BE2C (cell line): Measurements from ENCODE around the gene TRPM2.
"Not testable (repeated sequence)": the region's sequence is repeated elsewhere in the genome, so short reads cannot be mapped to it uniquely, and the experiment has no call there.

Source experiments
- DNase-seq: peaks from one replicate; pipeline ENCODE4 v3.0.0-alpha.2; 2020
- H3K27me3 ChIP-seq: fragments of 250-450 bp; sonication (Bioruptor Pico); 2 replicates; pipeline ENCODE4 v1.5.1; 2020; ENCODE audit warnings: mild to moderate bottlenecking
- H3K36me3 ChIP-seq: fragments of 250-450 bp; sonication (Bioruptor Pico); 2 replicates; pipeline ENCODE4 v1.5.1; 2020; ENCODE audit warnings: mild to moderate bottlenecking
- H3K4me1 ChIP-seq: fragments of 250-450 bp; sonication (Bioruptor Pico); 2 replicates; pipeline ENCODE4 v1.5.1; 2020
- H3K4me3 ChIP-seq: 2 replicates; pipeline ENCODE4 v1.5.1; 2011; ENCODE audit warnings: low read depth, low read length
- H3K9me3 ChIP-seq: fragments of 250-450 bp; sonication (Bioruptor Pico); 2 replicates; pipeline ENCODE4 v1.5.1; 2020
- TF ChIP-seq, protein P1 (sequence below): IDR thresholded peaks from 2 replicates; pipeline ENCODE4 v1.5.1; 2012; ENCODE audit warnings: mild to moderate bottlenecking, low read depth, low read length

The TRPM2 gene

DNA sequence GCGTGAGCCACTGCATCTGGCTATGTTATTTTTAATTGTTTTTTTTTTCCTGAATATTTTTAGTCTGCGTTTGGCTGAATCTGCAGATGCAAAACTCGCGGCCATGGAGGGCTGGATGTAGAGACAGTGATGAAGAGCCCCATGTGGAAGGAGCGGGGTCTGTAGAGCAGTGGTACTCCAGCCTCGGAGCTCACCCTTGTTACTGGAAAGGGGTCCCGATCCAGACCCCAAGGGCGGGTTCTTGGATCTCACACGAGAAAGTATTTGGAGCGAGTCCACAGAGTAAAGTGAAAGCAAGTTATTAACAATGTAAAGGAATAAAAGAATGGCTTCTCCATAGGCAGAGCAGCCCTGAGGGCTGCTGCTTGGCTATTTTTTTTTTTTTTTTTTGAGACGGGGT is 2.7 kb downstream of the TRPM2 start:
- H3K36me3 ChIP-seq = no peaks in the 10 kb centered on the region
- TF ChIP-seq, protein P1, sequence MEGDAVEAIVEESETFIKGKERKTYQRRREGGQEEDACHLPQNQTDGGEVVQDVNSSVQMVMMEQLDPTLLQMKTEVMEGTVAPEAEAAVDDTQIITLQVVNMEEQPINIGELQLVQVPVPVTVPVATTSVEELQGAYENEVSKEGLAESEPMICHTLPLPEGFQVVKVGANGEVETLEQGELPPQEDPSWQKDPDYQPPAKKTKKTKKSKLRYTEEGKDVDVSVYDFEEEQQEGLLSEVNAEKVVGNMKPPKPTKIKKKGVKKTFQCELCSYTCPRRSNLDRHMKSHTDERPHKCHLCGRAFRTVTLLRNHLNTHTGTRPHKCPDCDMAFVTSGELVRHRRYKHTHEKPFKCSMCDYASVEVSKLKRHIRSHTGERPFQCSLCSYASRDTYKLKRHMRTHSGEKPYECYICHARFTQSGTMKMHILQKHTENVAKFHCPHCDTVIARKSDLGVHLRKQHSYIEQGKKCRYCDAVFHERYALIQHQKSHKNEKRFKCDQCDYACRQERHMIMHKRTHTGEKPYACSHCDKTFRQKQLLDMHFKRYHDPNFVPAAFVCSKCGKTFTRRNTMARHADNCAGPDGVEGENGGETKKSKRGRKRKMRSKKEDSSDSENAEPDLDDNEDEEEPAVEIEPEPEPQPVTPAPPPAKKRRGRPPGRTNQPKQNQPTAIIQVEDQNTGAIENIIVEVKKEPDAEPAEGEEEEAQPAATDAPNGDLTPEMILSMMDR = no peak
- H3K27me3 ChIP-seq = peaks cover 36% of the 10 kb centered on the region
- H3K9me3 ChIP-seq = no peaks in the 10 kb centered on the region
- no peak for DNase-seq
- no peak overlapping the region for H3K4me3 ChIP-seq
- H3K4me1 ChIP-seq = no peaks in the 10 kb centered on the region

DNA sequence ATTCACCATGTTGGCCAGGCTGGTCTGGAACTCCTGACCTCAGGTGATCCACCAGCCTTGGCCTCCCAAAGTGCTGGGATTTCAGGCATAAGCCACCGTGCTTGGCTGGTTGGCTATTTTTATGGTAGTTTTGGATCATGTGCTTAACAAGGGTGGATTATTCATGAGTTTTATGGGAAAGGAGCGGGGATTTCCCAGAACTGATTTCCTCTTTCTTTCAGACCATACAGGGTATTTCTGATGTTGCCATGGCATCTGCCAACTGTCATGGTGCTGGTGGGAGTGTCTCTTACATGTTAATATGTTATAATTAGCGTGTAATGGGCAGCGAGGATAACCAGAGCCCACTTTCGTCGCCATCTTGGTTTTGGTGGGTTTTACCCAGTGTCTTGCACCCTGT is 3.2 kb downstream of the TRPM2 start:
- Histone ChIP-seq H3K4me3 (no peak overlapping the region), H3K4me1 (no peaks in the 10 kb centered on the region), H3K27me3 (peaks cover 31% of the 10 kb centered on the region), H3K36me3 (no peaks in the 10 kb centered on the region), H3K9me3 (no peaks in the 10 kb centered on the region)
- TF ChIP-seq, protein P1 = no peak
- DNase-seq = no peak

- TF ChIP-seq, protein P1 = no peak
- H3K36me3 ChIP-seq = no peaks in the 10 kb centered on the region
- H3K4me1 ChIP-seq = no peaks in the 10 kb centered on the region
- H3K9me3 ChIP-seq = no peaks in the 10 kb centered on the region
- no peak for DNase-seq
- H3K4me3 ChIP-seq = no peak overlapping the region
- H3K27me3 ChIP-seq = peaks cover 27% of the 10 kb centered on the region
Measured at GRCh38 chr21:44357064-44357837, 3.8 kb downstream of the TRPM2 start.

GRCh38 chr21:44359396-44359795 is 6.0 kb downstream of the TRPM2 start:
- H3K36me3 ChIP-seq = no peaks in the 10 kb centered on the region
- no peak overlapping the region for H3K4me3 ChIP-seq
- no peaks in the 10 kb centered on the region for H3K9me3 ChIP-seq
- TF ChIP-seq, protein P1 = no peak
- no peaks in the 10 kb centered on the region for H3K4me1 ChIP-seq
- no peak for DNase-seq
- H3K27me3 ChIP-seq = peaks cover 18% of the 10 kb centered on the region

- H3K4me1 ChIP-seq = no peaks in the 10 kb centered on the region
- H3K36me3 ChIP-seq = no peaks in the 10 kb centered on the region
- peaks cover 13% of the 10 kb centered on the region for H3K27me3 ChIP-seq
- DNase-seq = no peak
- TF ChIP-seq, protein P1 = no peak
- no peak overlapping the region for H3K4me3 ChIP-seq
- H3K9me3 ChIP-seq = no peaks in the 10 kb centered on the region
Measured at GRCh38 chr21:44360159-44360558, 6.7 kb downstream of the TRPM2 start.

DNA sequence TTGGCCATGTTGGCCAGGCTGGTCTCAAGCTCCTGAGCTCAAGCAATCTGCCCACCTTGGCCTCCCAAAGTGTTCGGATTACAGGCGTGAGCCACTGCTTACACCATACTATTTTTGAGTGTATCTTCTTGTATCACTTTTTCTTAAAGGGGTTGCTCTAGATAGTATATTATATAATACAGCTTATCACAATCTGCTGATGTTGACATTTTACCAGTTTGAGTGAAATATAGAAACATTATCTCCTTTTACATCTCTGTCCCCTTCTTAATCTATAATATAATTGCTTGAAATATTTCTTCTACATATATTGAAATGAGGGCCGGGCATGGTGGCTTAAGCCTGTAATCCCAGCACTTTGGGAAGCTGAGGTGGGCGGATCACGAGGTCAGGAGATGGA is 8.5 kb downstream of the TRPM2 start:
- not testable (repeated sequence) for H3K4me1 ChIP-seq, DNase-seq, H3K9me3 ChIP-seq, H3K36me3 ChIP-seq, H3K4me3 ChIP-seq, H3K27me3 ChIP-seq
